Measurements from ENCODE around the gene ACP1. TPM values are rescaled to one million over a fixed set of nuclear protein-coding genes. Genes with fewer than 3 reads are reported as not detected.

Gene ACP1
- total and polyA plus RNA-seq, 2 of the 8 experiments (the other 6 are each of a cell fraction or from before 2014, with no cell fraction given): 115 to 155 TPM

DNA sequence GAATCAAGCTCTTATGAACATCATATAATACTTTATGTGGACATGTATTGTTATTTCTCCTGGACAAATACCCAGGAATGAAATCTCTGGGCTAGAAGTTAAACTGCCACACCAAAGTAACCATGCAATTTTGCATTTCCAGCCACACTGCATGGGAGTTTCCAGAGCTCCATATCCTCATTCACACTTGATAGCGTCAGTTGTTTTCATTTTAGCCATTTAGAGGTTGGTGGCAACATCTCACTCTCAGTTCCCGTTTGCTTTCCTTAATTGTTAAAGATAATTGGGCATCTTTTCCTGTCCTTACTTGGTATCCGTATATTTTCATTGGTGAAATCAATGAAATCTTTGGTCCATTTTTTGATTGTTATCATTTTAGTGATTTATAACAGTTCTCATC is 48.7 kb upstream of the ACP1 start:
- Histone ChIP-seq H3K9ac (replicated peaks in 1 of 4; ENCODE audit: extremely low read depth in 1 of 4, low read depth in 3 of 4, low read length in 3 of 4) (no peak overlapping the region), H3K79me2 (ENCODE audit: control insufficient read depth in 1 of 2, insufficient read depth in 2 of 2, low read length in 2 of 2) (no peaks in the 10 kb centered on the region), H3K23ac (ENCODE audit: insufficient read length) (no peak overlapping the region), H3K27me3 (replicated peaks in 1 of 4; ENCODE audit: control insufficient read depth in 3 of 4, extremely low read depth in 1 of 4, insufficient read depth in 3 of 4, low read length in 3 of 4) (no peaks in the 10 kb centered on the region), H3K23me2 (ENCODE audit: low read depth, low read length) (no peaks in the 10 kb centered on the region), H4K8ac (ENCODE audit: extremely low read depth, insufficient read depth, low read length) (no peak overlapping the region), H2BK15ac (ENCODE audit: low read length) (no peak overlapping the region), H3K4me1 (replicated peaks in 1 of 4; ENCODE audit: control insufficient read depth in 3 of 4, insufficient read depth in 4 of 4, low read length in 3 of 4) (no peaks in the 10 kb centered on the region), H3K4me3 (ENCODE audit: extremely low read depth in 1 of 4, insufficient read depth in 2 of 4, low read depth in 3 of 4, low read length in 4 of 4) (no peak overlapping the region), H2AFZ (ENCODE audit: low read length) (no peak overlapping the region), H2BK20ac (ENCODE audit: low read length) (no peak overlapping the region), H3K56ac (replicated peaks; ENCODE audit: insufficient read length, low read depth, low read length) (no peak overlapping the region), H2AK5ac (ENCODE audit: low read depth, low read length) (no peak overlapping the region), H3K9me3 (ENCODE audit: insufficient read depth in 2 of 2, low read depth in 1 of 2, low read length in 1 of 2) (peaks cover 0 to 4% of the 10 kb centered on the region in 2 experiments; a peak in 2 of 4 replicates), H2BK12ac (ENCODE audit: low read depth, low read length) (no peak overlapping the region), H3K4ac (replicated peaks; ENCODE audit: insufficient read length, low read depth, low read length) (no peak overlapping the region), H3K18ac (ENCODE audit: extremely low read depth, low read length) (no peak overlapping the region), H4K20me1 (replicated peaks in 1 of 2; ENCODE audit: control insufficient read depth in 1 of 2, insufficient read depth in 2 of 2, low read length in 2 of 2) (no peaks in the 10 kb centered on the region), H4K91ac (replicated peaks; ENCODE audit: insufficient read length, low read length) (no peak overlapping the region), H3K27ac (ENCODE audit: low read depth, low read length) (no peak overlapping the region), H3K79me1 (ENCODE audit: low read depth, low read length) (no peaks in the 10 kb centered on the region), H2BK5ac (ENCODE audit: low read depth, low read length) (no peak overlapping the region), H3K14ac (ENCODE audit: insufficient read length) (no peak overlapping the region), H3K36me3 (ENCODE audit: control insufficient read depth in 2 of 4, insufficient read depth in 4 of 4, low read length in 3 of 4) (peaks cover 0 to 4% (median 1%) of the 10 kb centered on the region in 4 experiments; a peak in 2 of 8 replicates), H2BK120ac (replicated peaks; ENCODE audit: low read depth, low read length) (no peak overlapping the region), H4K5ac (ENCODE audit: insufficient read length, low read depth, low read length) (no peak overlapping the region), H3K4me2 (ENCODE audit: insufficient read depth in 1 of 2, low read depth in 2 of 2, low read length in 2 of 2) (no peak overlapping the region)
- no peak for FAIRE-seq
- CTCF ChIA-PET (ENCODE audit: partially characterized antibody): no interaction called here
- POLR2A ChIA-PET (ENCODE audit: partially characterized antibody): no interaction called here
- DNase-seq (ENCODE audit: low read depth in 1 of 2, low spot score in 2 of 2): no peak
- WGBS, 2 experiments (ENCODE audit: extremely low coverage in 1 of 2, insufficient coverage in 1 of 2, insufficient read length in 1 of 2, insufficient replicate concordance in 2 of 2, low coverage in 1 of 2, low lambda C conversion rate in 2 of 2, missing lambda C conversion rate in 1 of 2): 92% methylated on average over 3 of the region's 3 CpGs; no CpG with 5 or more reads in 1 of the 2 experiments
- TF ChIP-seq GABPA (IDR thresholded peaks at IDR 0.05; ENCODE audit: borderline replicate concordance, insufficient read depth, low read length): no peak
- no peak for TF ChIP-seq KDM5A (IDR thresholded peaks at IDR 0.05; ENCODE audit: low read length)
- TF ChIP-seq RFX5 (IDR thresholded peaks at IDR 0.05; ENCODE audit: borderline replicate concordance, low read depth, low read length): no peak
- no peak for TF ChIP-seq POU5F1 (IDR thresholded peaks at IDR 0.05; ENCODE audit: low read depth, low read length)
- no peak for TF ChIP-seq ATF2 (IDR thresholded peaks at IDR 0.05; ENCODE audit: low read length)
- TF ChIP-seq SIRT6 (IDR thresholded peaks at IDR 0.05; ENCODE audit: low read length): no peak
- TF ChIP-seq, protein P1, sequence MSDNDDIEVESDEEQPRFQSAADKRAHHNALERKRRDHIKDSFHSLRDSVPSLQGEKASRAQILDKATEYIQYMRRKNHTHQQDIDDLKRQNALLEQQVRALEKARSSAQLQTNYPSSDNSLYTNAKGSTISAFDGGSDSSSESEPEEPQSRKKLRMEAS (IDR thresholded peaks at IDR 0.05): no peak

Data from H1 (cell line).